NCI-H2227 treated with DMSO at 0.1 percent for 48 hours (cell line): Measurements from ENCODE around the gene GTF2H2.
"Not testable (repeated sequence)": the region's sequence is repeated elsewhere in the genome, so short reads cannot be mapped to it uniquely, and the experiment has no call there.

ENCODE experiments used
- DNase-seq: peaks from one replicate; lab custom pipeline; 2025; lab: John Stamatoyannopoulos, UW

The GTF2H2 gene

GRCh38 chr5:71067262-71067928, at the start of gene GTF2H2:
GTF2H2 (minus strand) TSS chr5:71067676; CDS start chr5:71062763, 4,913 bp downstream.
- DNase-seq = not testable (repeated sequence)

GRCh38 chr5:71109730-71110275, 42.3 kb upstream of the GTF2H2 start:
- not testable (repeated sequence) for DNase-seq

- DNase-seq = not testable (repeated sequence)
Measured at GRCh38 chr5:71099996-71100395, 32.5 kb upstream of the GTF2H2 start.

- DNase-seq = not testable (repeated sequence)
Measured at GRCh38 chr5:71097930-71098203, 30.4 kb upstream of the GTF2H2 start.

- DNase-seq = not testable (repeated sequence)
Measured at GRCh38 chr5:71097173-71097929, 29.9 kb upstream of the GTF2H2 start.

GRCh38 chr5:71089773-71090172, 22.3 kb upstream of the GTF2H2 start:
- DNase-seq = not testable (repeated sequence)

- DNase-seq = not testable (repeated sequence)
Measured at GRCh38 chr5:71088754-71089153, 21.3 kb upstream of the GTF2H2 start.

GRCh38 chr5:71086145-71086544, 18.7 kb upstream of the GTF2H2 start:
- not testable (repeated sequence) for DNase-seq

- not testable (repeated sequence) for DNase-seq
Measured at GRCh38 chr5:71084280-71085063, 17.0 kb upstream of the GTF2H2 start.

- not testable (repeated sequence) for DNase-seq
Measured at GRCh38 chr5:71082898-71083297, 15.4 kb upstream of the GTF2H2 start.

- not testable (repeated sequence) for DNase-seq
Measured at GRCh38 chr5:71082340-71082739, 14.9 kb upstream of the GTF2H2 start.

GRCh38 chr5:71061322-71061721, 6.2 kb downstream of the GTF2H2 start:
- not testable (repeated sequence) for DNase-seq

- DNase-seq = not testable (repeated sequence)
Measured at GRCh38 chr5:71059426-71059825, 8.1 kb downstream of the GTF2H2 start.

GRCh38 chr5:71044808-71045207, 22.7 kb downstream of the GTF2H2 start:
- DNase-seq = not testable (repeated sequence)

- DNase-seq = not testable (repeated sequence)
Measured at GRCh38 chr5:71044128-71044527, 23.3 kb downstream of the GTF2H2 start.

- DNase-seq = not testable (repeated sequence)
Measured at GRCh38 chr5:71031046-71031776, 36.3 kb downstream of the GTF2H2 start.

- DNase-seq = not testable (repeated sequence)
Measured at GRCh38 chr5:71025289-71025953, 42.1 kb downstream of the GTF2H2 start, which contains the start of gene NAIP. NAIP (minus strand) TSS chr5:71025339; CDS start chr5:71012915, 12,424 bp downstream.

- DNase-seq = not testable (repeated sequence)
Measured at GRCh38 chr5:71020643-71021042, 46.8 kb downstream of the GTF2H2 start.

GRCh38 chr5:71018376-71019005, 49.0 kb downstream of the GTF2H2 start:
- DNase-seq = not testable (repeated sequence)

GRCh38 chr5:71014176-71014575, 53.3 kb downstream of the GTF2H2 start:
- no peak for DNase-seq
